Activated T-cell treated with anti-CD3 and anti-CD28 coated beads, Interleukin-2, amount 50 U/mL, for 72 hours (primary cell): Measurements from ENCODE around the gene PDIA2. TPM values are rescaled to one million over a fixed set of nuclear protein-coding genes. Genes with fewer than 3 reads are reported as not detected.
"Not testable (repeated sequence)": the region's sequence is repeated elsewhere in the genome, so short reads cannot be mapped to it uniquely, and the experiment has no call there.

Source experiments
- ATAC-seq, 2 donors: fragments of 150-1000 bp; cut with Tn5 transposase; replicated peaks in 1 of 2; 2 replicates each; pipeline ENCODE4 v1.10.0; 2021; ENCODE audit warnings: moderate library complexity in 2 of 2, mild to moderate bottlenecking in 1 of 2
- DNase-seq, 2 donors: peaks; one replicate each; pipeline ENCODE4 v3.0.0; 2021 to 2022; ENCODE audit warnings: mixed read lengths in 1 of 2
- H3K27ac Mint-ChIP-seq: one replicate; pipeline ENCODE4 v1.8.0; 2022; ENCODE audit warnings: mild to moderate bottlenecking, moderate library complexity, mixed read lengths
- H3K27me3 Mint-ChIP-seq: one replicate; pipeline ENCODE4 v1.8.0; 2022; ENCODE audit warnings: low read depth, mixed read lengths
- H3K36me3 Mint-ChIP-seq, 2 donors: one replicate each; pipeline ENCODE4 v1.8.0; 2022; ENCODE audit warnings: mixed read lengths in 2 of 2, mild to moderate bottlenecking in 1 of 2; ENCODE audit not compliant: insufficient read depth in 2 of 2
- H3K4me1 Mint-ChIP-seq: one replicate; pipeline ENCODE4 v1.8.0; 2022; ENCODE audit warnings: low read depth, mixed read lengths
- H3K4me3 Mint-ChIP-seq, 2 donors: one replicate each; pipeline ENCODE4 v1.8.0; 2022; ENCODE audit warnings: mild to moderate bottlenecking in 2 of 2, mixed read lengths in 2 of 2, moderate library complexity in 2 of 2
- H3K9me3 Mint-ChIP-seq, 2 donors: one replicate each; pipeline ENCODE4 v1.8.0; 2022; ENCODE audit warnings: mixed read lengths in 2 of 2
- total RNA-seq, 2 donors: library from RNA; stranded (reverse); gene quantifications; one replicate each; pipeline ENCODE4 v1.2.3, GENCODE V29; 2022

Gene PDIA2
- total RNA-seq, 2 donors from 2014 or later = 0.42 TPM; not detected in 1

DNA sequence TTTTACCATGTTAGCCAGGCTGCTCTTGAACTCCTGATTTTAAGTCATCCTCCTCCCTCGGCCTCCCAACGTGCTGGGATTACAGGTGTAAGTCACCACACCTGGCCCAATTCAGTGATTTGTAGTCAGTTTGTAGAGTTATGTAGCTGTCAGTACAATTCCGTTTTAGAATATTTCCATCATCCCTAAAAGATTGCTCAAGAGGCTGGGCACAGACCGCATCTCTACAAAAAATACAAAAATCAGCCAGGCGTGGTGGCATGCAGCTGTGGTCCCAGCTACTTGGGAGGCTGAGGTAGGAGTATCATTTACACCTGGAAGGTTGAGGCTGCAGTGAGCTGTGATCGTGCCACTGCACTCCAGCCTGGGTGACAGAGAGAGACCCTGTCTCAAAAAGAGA lies 27.8 kb upstream of the PDIA2 start:
- Mint-ChIP-seq H3K27me3 (no peaks in the 10 kb centered on the region), H3K27ac (no peak overlapping the region), H3K4me3 (no peak overlapping the region), H3K4me1 (peaks cover 29% of the 10 kb centered on the region), H3K36me3 (peaks cover 0 to 3% of the 10 kb centered on the region in 2 donors), H3K9me3 (no peaks in the 10 kb centered on the region)
- DNase-seq = no peak
- ATAC-seq = no peak

DNA sequence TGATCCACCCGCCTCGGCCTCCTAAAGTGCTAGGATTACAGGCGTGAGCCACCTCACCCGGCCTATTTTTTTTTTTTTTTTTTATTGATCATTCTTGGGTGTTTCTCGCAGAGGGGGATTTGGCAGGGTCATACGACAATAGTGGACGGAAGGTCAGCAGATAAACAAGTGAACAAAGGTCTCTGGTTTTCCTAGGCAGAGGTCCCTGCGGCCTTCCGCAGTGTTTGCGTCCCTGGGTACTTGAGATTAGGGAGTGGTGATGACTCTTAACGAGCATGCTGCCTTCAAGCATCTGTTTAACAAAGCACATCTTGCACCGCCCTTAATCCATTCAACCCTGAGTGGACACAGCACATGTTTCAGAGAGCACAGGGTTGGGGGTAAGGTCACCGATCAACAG lies 24.9 kb upstream of the PDIA2 start:
- H3K4me3 Mint-ChIP-seq, ATAC-seq, H3K36me3 Mint-ChIP-seq, H3K27ac Mint-ChIP-seq, DNase-seq, H3K27me3 Mint-ChIP-seq, H3K9me3 Mint-ChIP-seq: not testable (repeated sequence)
- peaks cover 13% of the 10 kb centered on the region for H3K4me1 Mint-ChIP-seq

DNA sequence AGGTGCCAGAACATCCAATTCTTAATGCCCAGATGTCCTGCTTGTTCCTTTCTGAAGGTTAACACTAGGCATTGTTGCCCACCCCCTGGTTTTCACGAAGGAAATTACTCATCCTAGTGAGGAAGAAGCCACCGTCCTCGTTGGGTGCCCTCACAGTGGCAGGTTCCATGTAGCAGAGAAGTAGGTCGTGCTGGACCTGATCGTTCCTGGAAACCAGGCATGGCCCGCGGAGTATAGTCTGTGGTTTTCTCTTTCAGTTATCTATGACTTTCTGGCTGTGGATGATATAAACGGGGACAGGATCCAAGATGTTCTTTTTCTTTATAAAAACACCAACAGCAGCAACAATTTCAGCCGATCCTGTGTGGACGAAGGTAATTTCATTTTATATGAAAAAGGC lies 23.7 kb upstream of the PDIA2 start:
- Mint-ChIP-seq H3K9me3 (no peaks in the 10 kb centered on the region), H3K36me3 (peaks cover 0 to 3% of the 10 kb centered on the region in 2 donors), H3K27me3 (no peaks in the 10 kb centered on the region), H3K27ac (no peak overlapping the region), H3K4me3 (no peak overlapping the region), H3K4me1 (peaks cover 3% of the 10 kb centered on the region)
- no peak for ATAC-seq
- DNase-seq = no peak

DNA sequence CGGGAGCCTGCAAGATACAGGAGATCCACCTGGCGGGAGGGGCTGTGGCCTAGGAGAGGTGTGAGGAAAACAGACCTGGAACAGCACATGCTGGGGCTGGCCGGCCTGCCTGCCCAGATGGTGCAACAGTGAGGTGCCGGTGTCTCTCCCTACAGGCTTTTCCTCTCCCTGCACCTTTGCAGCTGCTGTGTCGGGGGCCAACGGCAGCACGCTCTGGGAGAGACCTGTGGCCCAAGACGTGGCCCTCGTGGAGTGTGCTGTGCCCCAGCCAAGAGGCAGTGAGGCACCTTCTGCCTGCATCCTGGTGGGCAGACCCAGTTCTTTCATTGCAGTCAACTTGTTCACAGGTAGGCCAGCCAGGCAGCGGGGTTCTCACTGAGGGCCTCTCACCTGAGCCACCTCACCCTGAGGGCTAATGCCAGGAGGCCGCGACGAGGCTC lies 23.1 kb upstream of the PDIA2 start:
- H3K27me3 Mint-ChIP-seq = no peaks in the 10 kb centered on the region
- no peak overlapping the region for H3K4me3 Mint-ChIP-seq
- no peak for DNase-seq
- no peak overlapping the region for H3K27ac Mint-ChIP-seq
- no peaks in the 10 kb centered on the region for H3K4me1 Mint-ChIP-seq
- no peak for ATAC-seq
- H3K36me3 Mint-ChIP-seq = peaks cover 0 to 3% of the 10 kb centered on the region in 2 donors
- no peaks in the 10 kb centered on the region for H3K9me3 Mint-ChIP-seq

DNA sequence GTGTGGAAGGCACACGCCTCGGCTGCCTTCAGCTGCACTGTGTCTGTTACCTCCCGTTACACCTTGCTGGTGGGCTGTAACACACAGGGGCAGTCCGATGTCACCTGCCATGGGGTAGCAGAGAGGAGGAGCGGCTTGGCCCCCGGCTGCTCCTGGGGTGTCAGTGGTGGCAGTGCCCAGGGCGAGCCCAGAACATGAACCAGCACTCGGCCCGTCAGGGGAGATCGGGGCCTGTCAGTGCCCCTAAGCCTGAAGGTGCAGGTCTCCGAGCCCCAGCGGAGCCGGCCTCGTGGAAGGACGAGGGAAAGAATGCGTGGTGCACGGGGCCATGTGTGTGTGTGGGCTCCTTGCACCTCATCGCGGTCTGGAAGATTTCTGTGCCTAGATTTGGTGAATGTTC lies 22.6 kb upstream of the PDIA2 start:
- no peak for DNase-seq
- Mint-ChIP-seq H3K27ac (no peak overlapping the region), H3K27me3 (no peaks in the 10 kb centered on the region), H3K4me3 (no peak overlapping the region), H3K4me1 (no peaks in the 10 kb centered on the region), H3K9me3 (no peaks in the 10 kb centered on the region), H3K36me3 (peaks cover 0 to 3% of the 10 kb centered on the region in 2 donors)
- ATAC-seq = no peak

DNA sequence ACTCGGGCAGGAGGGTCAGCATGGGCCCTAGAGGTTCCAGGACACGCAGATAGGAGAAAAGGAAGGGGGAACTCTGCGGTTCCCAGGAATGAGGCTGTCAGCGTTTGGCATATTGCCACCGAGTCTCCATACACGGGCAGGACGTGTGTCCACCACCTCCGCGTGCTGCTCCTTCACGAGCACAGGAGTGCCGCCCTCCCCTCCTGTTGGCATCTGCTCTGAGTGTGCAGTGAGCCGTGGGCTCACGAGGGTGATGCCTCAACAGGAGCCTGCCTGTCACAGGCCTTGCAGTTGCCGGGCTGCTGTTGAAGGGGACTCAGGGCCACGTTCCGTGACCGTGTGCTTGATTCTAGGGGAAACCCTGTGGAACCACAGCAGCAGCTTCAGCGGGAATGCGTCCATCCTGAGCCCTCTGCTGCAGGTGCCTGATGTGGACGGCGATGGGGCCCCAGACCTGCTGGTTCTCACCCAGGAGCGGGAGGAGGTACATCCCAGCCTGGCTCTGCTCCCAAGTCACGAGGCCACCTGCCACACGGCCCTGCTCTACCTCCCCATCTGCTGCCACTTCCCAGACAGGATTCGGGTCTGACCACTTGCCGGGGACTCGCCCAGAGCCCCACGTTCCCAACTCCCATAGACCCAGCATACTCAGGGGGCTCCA lies 21.8 kb upstream of the PDIA2 start:
- Mint-ChIP-seq H3K36me3 (no peaks in the 10 kb centered on the region), H3K27ac (no peak overlapping the region)

DNA sequence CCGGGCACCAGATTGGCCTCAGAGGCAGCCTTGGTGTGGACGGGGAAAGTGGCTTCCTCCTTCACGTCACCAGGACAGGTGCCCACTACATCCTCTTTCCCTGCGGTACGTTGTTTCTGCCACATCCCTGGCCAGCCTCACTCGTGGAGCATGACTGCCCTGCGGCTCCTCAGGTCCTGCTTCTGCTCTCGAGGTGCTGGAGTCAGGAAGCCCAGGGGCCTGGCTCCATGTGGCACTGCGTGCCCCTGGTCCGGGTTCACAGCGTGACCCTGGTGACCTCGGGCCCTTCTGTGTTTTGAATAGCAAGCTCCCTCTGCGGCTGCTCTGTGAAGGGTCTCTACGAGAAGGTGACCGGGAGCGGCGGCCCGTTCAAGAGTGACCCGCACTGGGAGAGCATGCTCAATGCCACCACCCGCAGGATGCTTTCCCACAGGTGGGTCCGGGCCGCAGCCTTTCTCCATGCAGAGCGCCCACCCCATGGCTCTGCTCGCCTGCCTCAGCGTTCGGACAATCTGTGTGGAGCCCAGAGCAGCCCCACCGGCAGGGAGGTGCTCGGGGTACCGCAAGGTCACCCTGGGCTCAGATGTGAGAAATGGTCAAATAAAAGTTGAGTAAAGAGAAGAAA lies 20.7 kb upstream of the PDIA2 start:
- no peaks in the 10 kb centered on the region for H3K4me1 Mint-ChIP-seq
- H3K27ac Mint-ChIP-seq = no peak overlapping the region
- ATAC-seq (no peak), DNase-seq (no peak)
- no peaks in the 10 kb centered on the region for H3K27me3 Mint-ChIP-seq
- no peak overlapping the region for H3K4me3 Mint-ChIP-seq
- no peaks in the 10 kb centered on the region for H3K9me3 Mint-ChIP-seq
- no peaks in the 10 kb centered on the region for H3K36me3 Mint-ChIP-seq

More for the DNA sequence above, 21.8 kb upstream of the PDIA2 start:
- Mint-ChIP-seq H3K4me1 (no peaks in the 10 kb centered on the region), H3K4me3 (no peak overlapping the region), H3K9me3 (no peaks in the 10 kb centered on the region), H3K27me3 (no peaks in the 10 kb centered on the region)
- no peak for DNase-seq
- ATAC-seq = no peak

DNA sequence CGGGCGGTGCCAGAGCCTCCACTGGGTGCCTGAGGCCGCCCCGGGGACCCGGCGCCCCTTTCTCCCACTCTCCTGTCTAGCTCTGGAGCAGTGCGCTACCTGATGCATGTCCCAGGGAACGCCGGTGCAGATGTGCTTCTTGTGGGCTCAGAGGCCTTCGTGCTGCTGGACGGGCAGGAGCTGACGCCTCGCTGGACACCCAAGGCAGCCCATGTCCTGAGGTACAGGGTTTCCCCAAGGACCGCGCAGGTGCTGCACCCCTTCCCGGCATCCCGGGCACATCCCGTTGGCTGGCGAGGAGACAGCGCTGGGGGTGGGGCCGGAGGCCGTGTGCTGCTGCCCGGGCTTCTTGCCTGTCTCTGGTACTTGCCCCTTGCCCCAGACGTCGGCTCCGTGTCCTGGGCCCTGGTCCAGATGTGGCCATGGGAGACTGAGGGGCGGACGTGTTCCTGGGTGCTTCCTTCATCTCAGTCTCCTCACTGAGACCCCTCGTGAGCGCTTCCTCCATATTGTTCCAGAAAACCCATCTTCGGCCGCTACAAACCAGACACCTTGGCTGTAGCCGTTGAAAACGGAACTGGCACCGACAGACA lies 19.7 kb upstream of the PDIA2 start:
- Mint-ChIP-seq H3K4me1 (no peaks in the 10 kb centered on the region), H3K36me3 (no peaks in the 10 kb centered on the region), H3K27ac (no peak overlapping the region), H3K9me3 (peaks cover 0 to 4% of the 10 kb centered on the region in 2 donors), H3K27me3 (no peaks in the 10 kb centered on the region), H3K4me3 (no peak overlapping the region)
- ATAC-seq = no peak
- no peak for DNase-seq

DNA sequence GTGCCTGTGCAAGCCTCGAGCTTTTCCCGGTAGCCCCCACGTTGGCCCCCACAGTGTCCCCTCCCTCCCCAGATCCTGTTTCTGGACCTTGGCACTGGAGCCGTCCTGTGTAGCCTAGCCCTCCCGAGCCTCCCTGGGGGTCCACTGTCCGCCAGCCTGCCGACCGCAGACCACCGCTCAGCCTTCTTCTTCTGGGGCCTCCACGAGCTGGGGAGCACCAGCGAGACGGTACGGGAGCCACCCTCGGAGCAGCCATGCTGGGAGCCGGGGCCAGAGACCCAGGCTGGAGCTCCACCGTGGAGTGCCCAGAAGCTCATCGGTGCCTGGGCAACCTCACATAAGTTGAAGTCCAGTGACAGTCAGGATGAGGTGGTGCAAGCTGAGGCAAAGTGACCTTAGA lies 19.0 kb upstream of the PDIA2 start:
- Mint-ChIP-seq H3K4me1 (no peaks in the 10 kb centered on the region), H3K9me3 (peaks cover 0 to 4% of the 10 kb centered on the region in 2 donors), H3K27ac (no peak overlapping the region), H3K36me3 (no peaks in the 10 kb centered on the region), H3K27me3 (no peaks in the 10 kb centered on the region), H3K4me3 (no peak overlapping the region)
- ATAC-seq (no peak), DNase-seq (no peak)

DNA sequence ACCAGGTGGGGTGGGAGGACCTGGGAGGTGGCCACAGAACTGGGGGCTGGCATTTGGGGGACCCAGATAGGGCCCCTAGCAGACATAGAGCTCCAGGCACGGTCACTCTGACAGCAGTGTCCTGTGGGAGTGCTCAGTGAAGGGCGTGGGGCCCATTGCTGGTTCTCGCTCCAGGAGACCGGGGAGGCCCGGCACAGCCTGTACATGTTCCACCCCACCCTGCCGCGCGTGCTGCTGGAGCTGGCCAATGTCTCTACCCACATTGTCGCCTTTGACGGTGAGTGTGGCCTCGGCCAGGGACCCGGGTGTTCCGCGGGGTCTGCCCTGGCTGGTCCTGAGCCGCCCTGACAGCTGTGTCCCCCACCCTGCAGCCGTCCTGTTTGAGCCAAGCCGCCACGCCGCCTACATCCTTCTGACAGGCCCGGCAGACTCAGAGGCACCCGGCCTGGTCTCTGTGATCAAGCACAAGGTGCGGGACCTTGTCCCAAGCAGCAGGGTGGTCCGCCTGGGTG lies 18.5 kb upstream of the PDIA2 start:
- Mint-ChIP-seq H3K27me3 (no peaks in the 10 kb centered on the region), H3K4me1 (no peaks in the 10 kb centered on the region), H3K4me3 (no peak overlapping the region), H3K36me3 (no peaks in the 10 kb centered on the region), H3K9me3 (peaks cover 0 to 4% of the 10 kb centered on the region in 2 donors), H3K27ac (no peak overlapping the region)
- ATAC-seq (no peak), DNase-seq (no peak)

DNA sequence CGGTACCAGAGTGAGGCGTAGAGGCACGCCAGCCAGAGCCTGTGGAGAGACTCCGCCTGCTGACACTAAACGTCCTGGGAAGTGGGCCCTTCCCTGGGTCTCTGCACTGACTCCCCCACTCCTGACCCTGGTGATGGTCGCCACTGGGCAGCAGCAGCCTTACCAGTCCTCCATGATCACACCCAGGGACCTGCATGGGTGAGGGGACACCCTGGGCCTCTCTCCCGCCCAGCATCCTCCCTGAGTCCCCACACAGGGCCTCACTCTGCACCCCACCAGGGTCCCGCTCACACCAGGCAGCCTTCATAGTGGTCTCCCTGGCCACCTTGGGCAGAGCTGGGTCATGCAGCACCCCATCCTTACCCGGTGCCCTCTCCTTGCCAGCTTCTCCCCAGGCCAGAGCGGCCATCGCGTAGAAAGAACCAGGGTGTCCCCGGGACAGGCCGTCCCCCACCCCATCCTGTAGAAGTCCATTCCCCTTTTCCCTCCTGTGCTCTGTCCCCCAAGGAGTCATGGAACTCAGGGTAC lies 17.9 kb upstream of the PDIA2 start:
- H3K4me1 Mint-ChIP-seq = no peaks in the 10 kb centered on the region
- H3K27ac Mint-ChIP-seq = no peak overlapping the region
- ATAC-seq = no peak
- H3K36me3 Mint-ChIP-seq = no peaks in the 10 kb centered on the region
- no peak for DNase-seq
- H3K9me3 Mint-ChIP-seq = peaks cover 0 to 4% of the 10 kb centered on the region in 2 donors
- H3K27me3 Mint-ChIP-seq = no peaks in the 10 kb centered on the region
- no peak overlapping the region for H3K4me3 Mint-ChIP-seq

DNA sequence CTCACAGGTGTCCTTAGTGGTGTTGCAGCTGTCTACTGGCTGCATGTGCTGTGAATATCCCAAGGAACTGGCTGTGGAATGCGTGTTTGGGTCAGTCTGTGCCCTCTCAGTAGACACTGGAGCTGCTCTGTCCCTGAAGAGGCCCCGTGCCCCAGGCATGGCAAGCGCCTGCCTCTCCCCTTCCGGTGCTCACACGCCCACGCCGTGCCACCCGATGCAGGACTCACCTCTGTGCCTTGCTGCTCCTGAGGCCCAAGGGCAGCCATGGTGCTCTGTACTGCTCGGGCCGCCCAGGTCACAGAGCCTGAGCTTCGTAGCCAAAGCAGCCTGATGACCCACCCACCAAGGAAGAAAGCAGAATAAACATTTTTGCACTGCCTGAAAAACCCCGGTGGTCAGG lies 17.3 kb upstream of the PDIA2 start:
- Mint-ChIP-seq H3K27ac (no peak overlapping the region), H3K4me3 (no peak overlapping the region), H3K4me1 (no peaks in the 10 kb centered on the region), H3K9me3 (peaks cover 0 to 4% of the 10 kb centered on the region in 2 donors), H3K36me3 (no peaks in the 10 kb centered on the region), H3K27me3 (no peaks in the 10 kb centered on the region)
- ATAC-seq (peak in 1 of 2 donors; percentile 47), DNase-seq (no peak)
